Liver (tissue), 3 donors: ENCODE data around the gene ARHGEF39.

Experiments used
- FOXA1 ChIP-seq: IDR thresholded peaks from 2 replicates; pipeline ENCODE4 v1.6.1; 2016; ENCODE audit warnings: antibody characterized with exemption
- JUND ChIP-seq, 2 donors: IDR thresholded peaks; 2 replicates each; pipeline ENCODE4 v1.6.1; 2016; ENCODE audit warnings: antibody characterized with exemption in 2 of 2
- REST ChIP-seq: IDR thresholded peaks from 2 replicates; pipeline ENCODE4 v1.6.1; 2016; ENCODE audit warnings: antibody characterized with exemption, mild to moderate bottlenecking
- SP1 ChIP-seq: IDR thresholded peaks from 2 replicates; pipeline ENCODE4 v1.6.1; 2018; ENCODE audit warnings: antibody characterized with exemption, mild to moderate bottlenecking
- TAF1 ChIP-seq: conservative IDR thresholded peaks from 2 replicates; pipeline ENCODE4 v1.6.1; 2016; ENCODE audit warnings: antibody characterized with exemption, mild to moderate bottlenecking
- TF ChIP-seq, protein P1 (sequence below): fragments of 150-350 bp; IDR thresholded peaks from 2 replicates; pipeline ENCODE4 v1.5.1; 2017; ENCODE audit warnings: improper control_type of control experiment, low read depth, low read length; ENCODE audit not compliant: missing input control
- donor health status: healthy.
- donor health status: healthy.

- TF ChIP-seq, protein P1, sequence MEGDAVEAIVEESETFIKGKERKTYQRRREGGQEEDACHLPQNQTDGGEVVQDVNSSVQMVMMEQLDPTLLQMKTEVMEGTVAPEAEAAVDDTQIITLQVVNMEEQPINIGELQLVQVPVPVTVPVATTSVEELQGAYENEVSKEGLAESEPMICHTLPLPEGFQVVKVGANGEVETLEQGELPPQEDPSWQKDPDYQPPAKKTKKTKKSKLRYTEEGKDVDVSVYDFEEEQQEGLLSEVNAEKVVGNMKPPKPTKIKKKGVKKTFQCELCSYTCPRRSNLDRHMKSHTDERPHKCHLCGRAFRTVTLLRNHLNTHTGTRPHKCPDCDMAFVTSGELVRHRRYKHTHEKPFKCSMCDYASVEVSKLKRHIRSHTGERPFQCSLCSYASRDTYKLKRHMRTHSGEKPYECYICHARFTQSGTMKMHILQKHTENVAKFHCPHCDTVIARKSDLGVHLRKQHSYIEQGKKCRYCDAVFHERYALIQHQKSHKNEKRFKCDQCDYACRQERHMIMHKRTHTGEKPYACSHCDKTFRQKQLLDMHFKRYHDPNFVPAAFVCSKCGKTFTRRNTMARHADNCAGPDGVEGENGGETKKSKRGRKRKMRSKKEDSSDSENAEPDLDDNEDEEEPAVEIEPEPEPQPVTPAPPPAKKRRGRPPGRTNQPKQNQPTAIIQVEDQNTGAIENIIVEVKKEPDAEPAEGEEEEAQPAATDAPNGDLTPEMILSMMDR: no peak
- TF ChIP-seq FOXA1: no peak
- no peak for TF ChIP-seq REST
- TF ChIP-seq SP1: no peak
- TF ChIP-seq JUND (IDR thresholded peaks at IDR 0.05): no peak
- TF ChIP-seq TAF1: no peak
These were observed 15.5 kb upstream of the ARHGEF39 start for GRCh38 chr9:35680331-35681105.
